ENCODE results near the gene HSPA12A.

HSPA12A gene

GRCh38 chr10:116690356-116691322 is 51.7 kb downstream of the HSPA12A start:
- no peak for DNase-seq

GRCh38 chr10:116689744-116690143 is 52.6 kb downstream of the HSPA12A start:
- no peak for DNase-seq

- DNase-seq = no peak
These were observed 53.4 kb downstream of the HSPA12A start for GRCh38 chr10:116688741-116689495.

DNA sequence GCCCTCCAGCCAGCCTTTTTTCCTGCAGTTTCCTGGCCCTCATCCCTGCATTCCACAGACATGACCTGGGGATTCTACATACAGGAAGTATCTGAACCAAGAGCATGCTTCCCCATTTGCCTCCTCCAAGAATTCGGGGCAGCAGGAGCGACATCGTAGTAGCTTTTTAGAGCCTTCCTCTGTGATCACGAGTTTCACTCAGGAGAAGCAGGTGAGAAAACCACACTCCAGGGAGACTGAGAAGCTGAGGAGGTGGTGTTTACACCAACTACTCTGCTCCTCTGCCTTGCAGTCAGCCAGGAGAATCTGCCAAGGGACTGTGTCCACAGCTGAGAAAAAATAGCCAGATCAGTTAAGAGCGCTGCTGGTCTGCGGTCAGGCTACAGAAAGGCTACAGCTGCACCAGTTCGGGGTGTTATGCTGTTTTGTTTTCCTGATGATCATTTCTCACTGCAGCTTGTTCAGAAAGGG is 54.1 kb downstream of the HSPA12A start:
- DNase-seq = no peak

- no peak for DNase-seq
These were observed 54.7 kb downstream of the HSPA12A start for GRCh38 chr10:116687633-116688032.

DNA sequence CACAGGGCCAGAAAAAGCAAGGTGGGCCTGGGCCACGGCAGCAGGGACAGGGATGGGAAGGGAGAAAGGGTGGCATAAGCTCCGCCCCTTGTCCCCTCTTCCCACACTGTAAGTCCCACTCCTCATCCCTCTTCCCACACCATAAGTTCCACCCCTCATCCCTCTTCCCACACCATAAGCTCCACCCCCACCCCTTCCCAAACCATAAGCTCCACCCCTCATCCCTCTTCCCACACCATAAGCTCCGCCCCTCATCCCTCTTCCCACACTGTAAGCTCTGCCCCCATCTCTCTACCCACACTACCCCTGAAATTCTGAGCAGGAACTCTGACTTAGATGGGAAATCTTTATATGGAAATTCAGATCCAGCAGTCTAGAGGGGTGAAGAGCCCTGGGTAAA is 55.7 kb downstream of the HSPA12A start:
- DNase-seq = no peak

GRCh38 chr10:116685807-116686206 is 56.6 kb downstream of the HSPA12A start:
- DNase-seq = no peak

DNA sequence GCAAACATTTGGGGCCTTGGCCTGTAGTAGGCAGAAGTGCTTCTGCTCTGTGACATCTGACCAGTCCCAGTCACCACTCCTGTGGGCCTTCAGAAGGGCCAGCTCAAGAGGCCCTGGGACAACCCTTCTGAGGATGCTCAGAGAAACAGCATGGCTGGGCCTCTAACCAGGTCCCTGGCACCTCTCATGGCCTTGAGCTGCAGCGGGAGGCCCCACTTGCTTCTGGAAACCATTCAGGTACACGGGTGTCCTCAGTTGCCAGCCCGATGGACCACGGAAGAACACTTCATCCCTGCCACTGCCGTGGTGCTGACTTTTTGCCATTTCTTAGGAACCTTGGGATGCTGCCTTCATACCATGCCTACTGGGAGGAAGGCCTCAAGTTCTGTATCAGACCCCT is 57.6 kb downstream of the HSPA12A start:
- DNase-seq = no peak

DNA sequence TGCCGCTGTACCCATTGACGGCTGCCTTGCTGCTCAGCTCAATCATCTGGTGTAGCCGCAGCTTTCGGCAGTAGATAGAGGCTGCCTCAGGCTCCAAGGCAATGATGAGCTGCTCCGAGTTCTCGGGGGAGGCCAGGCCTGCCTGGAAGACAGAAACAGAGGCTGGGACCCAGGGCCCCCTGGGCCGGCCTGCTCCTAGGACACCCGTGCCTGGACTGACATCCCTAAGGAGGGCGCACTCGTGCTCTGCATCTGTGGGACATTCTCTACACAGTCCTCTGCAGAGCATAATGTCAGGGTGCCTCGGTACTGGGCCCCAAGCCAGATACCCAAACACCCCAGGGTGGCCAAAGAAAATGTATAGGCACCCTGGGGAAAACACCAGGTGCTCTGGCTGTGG is 58.5 kb downstream of the HSPA12A start:
- DNase-seq = no peak

DNA sequence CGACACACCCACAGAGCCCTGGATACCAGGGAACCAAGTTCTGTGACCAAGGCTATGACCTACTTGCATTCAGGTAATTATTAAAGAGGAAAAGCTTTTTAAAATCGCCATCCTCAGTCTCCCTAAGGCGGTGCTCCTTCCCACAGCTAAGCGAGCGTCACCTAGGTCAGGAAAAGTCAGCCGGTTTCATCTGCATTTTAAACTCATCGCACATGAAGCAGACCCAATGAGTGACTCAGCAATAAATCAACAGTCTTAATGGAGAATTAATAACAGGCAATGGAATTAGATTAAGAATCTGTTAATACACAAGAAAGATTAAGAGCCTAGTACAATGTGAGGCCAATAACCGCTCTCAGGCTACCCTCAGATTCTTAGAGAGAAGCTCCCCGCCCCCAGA is 59.2 kb downstream of the HSPA12A start:
- no peak for DNase-seq

GRCh38 chr10:116679351-116679750 is 63.0 kb downstream of the HSPA12A start:
- no peak for DNase-seq

- no peak for DNase-seq
These were observed 65.7 kb downstream of the HSPA12A start for GRCh38 chr10:116676633-116677032.

DNA sequence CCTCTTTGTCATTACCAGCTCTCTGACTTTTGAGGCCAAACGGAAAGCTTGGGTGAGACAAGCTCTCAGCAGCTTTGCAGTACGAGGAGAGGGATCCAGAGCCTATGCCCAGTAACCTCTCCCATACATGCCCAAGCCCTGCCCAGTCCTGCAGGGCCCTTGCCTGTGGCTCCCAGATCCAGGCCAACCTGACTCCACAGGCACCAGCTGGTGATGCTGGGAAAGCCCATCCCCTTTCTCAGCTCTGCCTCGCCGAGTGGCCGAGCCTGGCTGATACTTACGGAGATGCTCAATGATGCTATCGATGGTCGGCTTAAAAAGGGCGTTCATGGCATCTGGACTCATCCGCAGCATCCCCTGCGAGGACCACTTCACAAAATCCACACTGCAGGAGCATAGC is 66.2 kb downstream of the HSPA12A start:
- no peak for DNase-seq

- DNase-seq = no peak
These were observed 67.4 kb downstream of the HSPA12A start for GRCh38 chr10:116674901-116675423.

DNA sequence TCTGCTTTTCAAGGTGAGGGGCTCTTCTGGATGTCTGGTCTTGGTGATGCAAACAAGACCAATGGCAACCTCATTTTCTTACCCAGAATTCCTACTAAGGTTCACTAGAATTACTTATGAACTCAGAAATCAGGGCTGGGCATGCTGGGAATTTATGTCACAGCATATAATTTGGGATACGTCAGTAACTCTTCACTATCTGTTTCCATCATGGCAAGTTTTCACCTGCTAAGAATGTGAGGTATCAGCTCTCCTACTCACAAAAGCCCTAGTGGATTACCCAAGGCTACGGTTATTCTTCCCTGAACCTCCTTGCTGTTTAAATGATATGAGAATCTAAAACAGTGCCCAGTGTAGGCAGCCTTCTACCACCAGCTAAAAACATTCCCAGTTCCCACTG is 68.5 kb downstream of the HSPA12A start:
- DNase-seq = no peak

GRCh38 chr10:116672891-116673290 is 69.5 kb downstream of the HSPA12A start:
- DNase-seq = no peak

DNA sequence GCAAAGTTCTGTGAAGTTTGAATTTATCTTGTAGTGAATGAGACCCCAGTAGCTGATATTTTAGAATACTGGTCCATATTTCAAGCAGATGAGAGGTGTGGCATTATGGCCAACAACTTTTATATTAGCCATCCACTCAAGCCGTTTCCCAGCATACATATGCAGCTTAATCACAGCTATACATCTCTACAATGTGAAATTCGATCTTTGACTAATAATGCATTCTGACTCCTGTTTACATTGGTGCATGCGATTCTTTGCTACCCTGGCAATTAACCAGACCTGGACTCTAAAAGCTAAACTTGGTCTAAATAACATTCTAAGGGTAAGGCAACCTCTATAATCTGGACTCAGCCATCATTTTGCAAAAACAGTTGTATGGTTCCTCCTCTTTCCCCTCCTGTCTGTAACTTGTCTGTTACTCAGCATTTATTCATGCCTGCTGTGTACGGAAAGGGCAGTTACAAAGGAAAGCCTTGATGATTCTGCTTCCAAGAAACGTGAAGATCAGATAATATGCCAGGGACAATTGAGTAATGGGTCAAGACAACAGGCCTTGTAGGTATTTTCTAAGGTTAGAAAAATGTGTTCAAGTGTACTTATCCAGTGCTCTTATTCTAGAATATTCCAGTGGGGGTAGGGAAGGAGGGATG is 71.0 kb downstream of the HSPA12A start:
- DNase-seq = no peak

DNA sequence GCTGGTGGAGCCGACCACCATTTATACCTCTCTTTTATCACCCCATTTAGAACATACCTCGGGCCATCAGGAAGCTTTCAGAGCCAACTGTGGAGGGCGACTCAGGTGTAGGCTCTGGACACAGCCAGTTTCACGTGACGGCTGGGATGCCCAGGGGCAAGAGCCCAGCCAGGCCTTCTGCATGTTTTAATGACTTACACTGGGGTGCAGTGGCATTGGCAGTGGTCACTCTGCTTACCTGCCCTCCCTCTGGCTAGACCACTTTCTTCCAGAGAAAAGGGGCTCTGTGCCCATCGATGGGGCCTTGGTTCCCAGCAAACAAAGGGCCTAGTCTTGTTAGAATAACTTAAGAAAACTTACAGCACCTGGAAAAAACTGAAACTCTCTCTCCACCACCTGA is 71.7 kb downstream of the HSPA12A start:
- no peak for DNase-seq

GRCh38 chr10:116669832-116670644 is 72.3 kb downstream of the HSPA12A start:
- no peak for DNase-seq

DNA sequence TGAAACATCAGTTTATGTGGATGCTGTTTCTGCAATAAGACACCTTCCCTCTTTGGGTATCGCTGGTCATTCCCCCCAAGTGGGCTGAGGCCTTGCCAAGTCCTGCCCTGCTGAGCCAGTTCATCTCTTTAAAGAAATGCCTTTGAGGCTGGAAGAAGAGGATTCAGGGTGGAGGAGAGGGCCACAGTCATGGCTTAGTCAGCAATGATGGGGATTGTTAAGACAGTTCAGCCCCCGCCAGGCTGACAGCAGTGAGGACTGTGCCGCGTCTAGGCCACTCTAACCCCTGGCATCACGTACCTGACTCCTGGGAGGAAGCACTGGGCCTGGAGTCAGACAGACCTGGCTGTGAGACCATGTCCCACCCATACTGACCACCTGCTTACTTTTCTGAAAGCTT is 73.3 kb downstream of the HSPA12A start:
- no peak for DNase-seq

DNA sequence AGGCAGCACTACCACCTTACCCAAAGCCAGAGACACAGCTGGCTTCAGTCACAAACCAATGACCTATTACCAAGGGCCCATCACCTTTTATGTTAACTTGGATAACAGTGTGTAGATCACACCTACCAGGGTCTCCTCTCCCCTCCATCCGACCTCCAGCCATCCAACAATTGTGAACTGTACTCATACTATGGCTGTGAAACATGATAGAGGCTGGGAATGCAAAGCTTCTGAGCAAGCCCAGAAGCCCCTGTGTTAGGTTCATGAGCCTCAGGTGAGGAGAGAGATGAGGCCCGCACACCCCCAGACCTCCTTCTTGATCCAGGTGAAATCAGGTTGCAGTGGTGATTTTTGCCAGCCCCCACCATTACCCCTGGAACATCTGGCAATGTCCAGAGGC is 73.9 kb downstream of the HSPA12A start:
- no peak for DNase-seq

- DNase-seq = no peak
These were observed 74.3 kb downstream of the HSPA12A start for GRCh38 chr10:116668018-116668417.
